ENCODE results near the gene KLHL26. TPM values are rescaled to one million over a fixed set of nuclear protein-coding genes. Genes with fewer than 3 reads are reported as not detected.

The KLHL26 gene
- total and polyA plus RNA-seq, 2 experiments from 2014 or later = 2.9 to 6.4 TPM

DNA sequence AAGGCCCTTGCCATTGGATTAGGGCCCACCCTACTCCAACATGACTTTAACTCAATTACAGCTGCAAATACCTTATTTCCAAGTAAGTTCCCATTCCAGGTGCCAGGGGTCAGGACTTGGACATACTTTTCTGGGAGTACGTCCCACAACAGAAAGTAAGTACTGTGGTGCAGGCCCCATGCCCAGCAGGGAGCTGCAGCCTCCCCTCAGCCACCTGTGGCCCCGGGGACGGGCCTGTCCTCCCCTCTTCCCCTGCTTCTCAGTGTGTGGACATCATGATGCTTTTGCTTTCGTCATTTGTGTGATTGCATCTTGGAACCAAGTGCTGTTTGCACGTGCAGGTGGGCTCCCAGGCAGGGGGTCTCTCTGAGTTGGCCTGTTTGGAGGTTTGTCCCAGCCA lies 78.6 kb downstream of the KLHL26 start:
- no peak for TF ChIP-seq EZH2 (IDR thresholded peaks at IDR 0.05; ENCODE audit: insufficient read depth, poor library complexity, severe bottlenecking)
- TF ChIP-seq EZH2phosphoT487 (IDR thresholded peaks at IDR 0.05; ENCODE audit: insufficient read depth, low read depth) = no peak
- Histone ChIP-seq H3K9me2 (ENCODE audit: insufficient read depth) (no peaks in the 10 kb centered on the region), H3K4me1 (ENCODE audit: insufficient read depth) (no peaks in the 10 kb centered on the region), H3K36me3 (ENCODE audit: low read depth) (no peaks in the 10 kb centered on the region), H3F3A (ENCODE audit: insufficient read depth) (no peaks in the 10 kb centered on the region), H3K4me2 (ENCODE audit: unreplicated experiment) (no peak overlapping the region), H3K79me2 (ENCODE audit: insufficient read depth) (peaks cover 14% of the 10 kb centered on the region; the same call in 1 of the 2 replicates), H3K4me3 (no peak overlapping the region), H2AFZ (no peak overlapping the region), H3K27ac (no peak overlapping the region), H3K9ac (no peak overlapping the region), H3K27me3 (replicated peaks; ENCODE audit: insufficient read depth) (no peaks in the 10 kb centered on the region), H4K20me1 (ENCODE audit: insufficient read depth) (no peaks in the 10 kb centered on the region), H3K9me3 (ENCODE audit: low read depth) (no peaks in the 10 kb centered on the region)
- WGBS, 2 experiments (ENCODE audit: low coverage in 1 of 2, low lambda C conversion rate in 2 of 2, missing lambda C conversion rate in 2 of 2) = 83 to 85% methylated on average over 5 of the region's 5 CpGs
- in situ Hi-C loops (cut with MboI) = no loop called here
- no peak for DNase-seq

DNA sequence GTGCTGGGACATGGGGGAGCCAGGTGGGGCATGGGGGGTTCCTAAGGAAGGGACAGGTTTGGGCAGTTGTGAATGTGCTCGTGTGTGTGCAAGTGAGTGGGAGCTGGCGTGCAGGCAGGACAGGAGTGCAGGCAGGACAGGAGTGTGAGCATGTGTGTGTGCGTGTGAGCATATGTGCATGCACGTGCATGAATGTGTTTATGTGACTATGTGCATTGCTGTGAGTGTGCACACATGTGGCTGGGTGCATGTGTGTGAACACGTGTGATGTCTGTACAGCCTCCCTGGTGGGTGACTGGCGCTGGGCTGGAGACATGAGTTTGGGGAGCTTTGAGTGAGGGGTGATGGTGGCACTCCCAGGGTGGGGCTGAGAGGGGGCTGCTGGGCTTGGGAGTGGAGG lies 80.0 kb downstream of the KLHL26 start:
- WGBS, 2 experiments (ENCODE audit: low coverage in 1 of 2, low lambda C conversion rate in 2 of 2, missing lambda C conversion rate in 2 of 2) = 86 to 95% methylated on average over 6 of the region's 6 CpGs
- Histone ChIP-seq H3K9me2 (ENCODE audit: insufficient read depth) (no peaks in the 10 kb centered on the region), H4K20me1 (ENCODE audit: insufficient read depth) (no peaks in the 10 kb centered on the region), H2AFZ (no peak overlapping the region), H3K9ac (no peak overlapping the region), H3K9me3 (ENCODE audit: low read depth) (no peaks in the 10 kb centered on the region), H3K79me2 (ENCODE audit: insufficient read depth) (peaks cover 4% of the 10 kb centered on the region; the same call in 1 of the 2 replicates), H3K27me3 (replicated peaks; ENCODE audit: insufficient read depth) (no peaks in the 10 kb centered on the region), H3F3A (ENCODE audit: insufficient read depth) (no peaks in the 10 kb centered on the region), H3K4me3 (no peak overlapping the region), H3K36me3 (ENCODE audit: low read depth) (no peaks in the 10 kb centered on the region), H3K27ac (no peak overlapping the region), H3K4me2 (ENCODE audit: unreplicated experiment) (no peak overlapping the region), H3K4me1 (ENCODE audit: insufficient read depth) (no peaks in the 10 kb centered on the region)
- in situ Hi-C loops (cut with MboI) = no loop called here
- TF ChIP-seq EZH2phosphoT487 (IDR thresholded peaks at IDR 0.05; ENCODE audit: insufficient read depth, low read depth) (no peak), EZH2 (IDR thresholded peaks at IDR 0.05; ENCODE audit: insufficient read depth, poor library complexity, severe bottlenecking) (no peak)
- no peak for DNase-seq

- H3K36me3 ChIP-seq (ENCODE audit: low read depth) = no peaks in the 10 kb centered on the region
- H3K9me3 ChIP-seq (ENCODE audit: low read depth) = no peaks in the 10 kb centered on the region
- no peaks in the 10 kb centered on the region for H3K79me2 ChIP-seq (ENCODE audit: insufficient read depth)
- in situ Hi-C loops (cut with MboI) = no loop called here
- no peaks in the 10 kb centered on the region for H4K20me1 ChIP-seq (ENCODE audit: insufficient read depth)
- H3K9ac ChIP-seq = no peak overlapping the region
- H3K27ac ChIP-seq = no peak overlapping the region
- DNase-seq = no peak
- H3K4me2 ChIP-seq (ENCODE audit: unreplicated experiment) = no peak overlapping the region
- H3K4me3 ChIP-seq = no peak overlapping the region
- 92 to 93% methylated on average over 10 of the region's 10 CpGs for WGBS, 2 experiments (ENCODE audit: low coverage in 1 of 2, low lambda C conversion rate in 2 of 2, missing lambda C conversion rate in 2 of 2)
- H3K4me1 ChIP-seq (ENCODE audit: insufficient read depth) = no peaks in the 10 kb centered on the region
- TF ChIP-seq EZH2phosphoT487 (IDR thresholded peaks at IDR 0.05; ENCODE audit: insufficient read depth, low read depth) = no peak
- no peak for TF ChIP-seq EZH2 (IDR thresholded peaks at IDR 0.05; ENCODE audit: insufficient read depth, poor library complexity, severe bottlenecking)
- no peaks in the 10 kb centered on the region for H3K9me2 ChIP-seq (ENCODE audit: insufficient read depth)
- no peaks in the 10 kb centered on the region for H3K27me3 ChIP-seq (replicated peaks; ENCODE audit: insufficient read depth)
- no peaks in the 10 kb centered on the region for H3F3A ChIP-seq (ENCODE audit: insufficient read depth)
- no peak overlapping the region for H2AFZ ChIP-seq
These were observed 80.8 kb downstream of the KLHL26 start for GRCh38 chr19:18717601-18718000.

DNA sequence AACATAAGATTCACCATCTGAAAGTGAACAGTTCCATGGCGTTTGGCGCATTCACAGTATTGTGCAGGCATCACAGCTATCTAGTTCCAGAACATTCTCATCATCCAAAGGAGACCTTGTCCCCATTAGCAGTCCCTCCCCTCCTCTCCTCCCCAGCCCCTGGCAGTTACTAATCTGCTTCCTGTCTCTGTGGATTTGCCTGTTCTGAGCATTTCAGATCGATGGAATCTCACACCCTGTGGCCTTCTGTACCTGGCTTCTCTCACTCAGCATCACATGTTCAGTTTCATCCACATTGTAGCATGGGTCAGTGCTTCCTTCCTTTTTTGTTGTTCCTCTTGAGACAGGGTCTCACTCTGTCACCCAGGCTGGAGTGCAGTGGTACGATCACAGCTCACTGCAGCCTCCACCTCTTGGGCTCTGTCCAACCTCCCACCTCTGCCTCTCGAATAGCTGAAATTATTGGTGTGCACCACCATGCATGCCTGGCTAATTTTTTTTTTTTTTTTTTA lies 81.2 kb downstream of the KLHL26 start:
- no peak overlapping the region for H2AFZ ChIP-seq
- TF ChIP-seq EZH2 (IDR thresholded peaks at IDR 0.05; ENCODE audit: insufficient read depth, poor library complexity, severe bottlenecking) (no peak), EZH2phosphoT487 (IDR thresholded peaks at IDR 0.05; ENCODE audit: insufficient read depth, low read depth) (no peak)
- H3K27ac ChIP-seq = no peak overlapping the region
- no peaks in the 10 kb centered on the region for H3K36me3 ChIP-seq (ENCODE audit: low read depth)
- no peaks in the 10 kb centered on the region for H3K27me3 ChIP-seq (replicated peaks; ENCODE audit: insufficient read depth)
- in situ Hi-C loops (cut with MboI) = no loop called here
- no peaks in the 10 kb centered on the region for H3K9me2 ChIP-seq (ENCODE audit: insufficient read depth)
- WGBS, 2 experiments (ENCODE audit: low coverage in 1 of 2, low lambda C conversion rate in 2 of 2, missing lambda C conversion rate in 2 of 2) = 82 to 85% methylated on average over 5 of the region's 5 CpGs
- no peak overlapping the region for H3K4me2 ChIP-seq (ENCODE audit: unreplicated experiment)
- H4K20me1 ChIP-seq (ENCODE audit: insufficient read depth) = no peaks in the 10 kb centered on the region
- no peaks in the 10 kb centered on the region for H3K79me2 ChIP-seq (ENCODE audit: insufficient read depth)
- no peaks in the 10 kb centered on the region for H3K9me3 ChIP-seq (ENCODE audit: low read depth)
- DNase-seq = no peak
- no peaks in the 10 kb centered on the region for H3F3A ChIP-seq (ENCODE audit: insufficient read depth)
- H3K9ac ChIP-seq = no peak overlapping the region
- H3K4me1 ChIP-seq (ENCODE audit: insufficient read depth) = no peaks in the 10 kb centered on the region
- H3K4me3 ChIP-seq = no peak overlapping the region

Measured in GM23248 (cell line).